ENCODE measurements around the gene THSD4. TPM values are rescaled to one million over a fixed set of nuclear protein-coding genes. Genes with fewer than 3 reads are reported as not detected.
"Not testable (repeated sequence)": the region's sequence is repeated elsewhere in the genome, so short reads cannot be mapped to it uniquely, and the experiment has no call there.

The THSD4 gene
- total RNA-seq, 2 experiments from 2014 or later: not detected

- DNase-seq (no peak), ATAC-seq (no peak)
- no peak overlapping the region for H3K4me3 Mint-ChIP-seq
- H3K4me1 Mint-ChIP-seq (ENCODE audit: low read depth): no peaks in the 10 kb centered on the region
- no peak overlapping the region for H3K27ac Mint-ChIP-seq
- TF ChIP-seq, protein P1, sequence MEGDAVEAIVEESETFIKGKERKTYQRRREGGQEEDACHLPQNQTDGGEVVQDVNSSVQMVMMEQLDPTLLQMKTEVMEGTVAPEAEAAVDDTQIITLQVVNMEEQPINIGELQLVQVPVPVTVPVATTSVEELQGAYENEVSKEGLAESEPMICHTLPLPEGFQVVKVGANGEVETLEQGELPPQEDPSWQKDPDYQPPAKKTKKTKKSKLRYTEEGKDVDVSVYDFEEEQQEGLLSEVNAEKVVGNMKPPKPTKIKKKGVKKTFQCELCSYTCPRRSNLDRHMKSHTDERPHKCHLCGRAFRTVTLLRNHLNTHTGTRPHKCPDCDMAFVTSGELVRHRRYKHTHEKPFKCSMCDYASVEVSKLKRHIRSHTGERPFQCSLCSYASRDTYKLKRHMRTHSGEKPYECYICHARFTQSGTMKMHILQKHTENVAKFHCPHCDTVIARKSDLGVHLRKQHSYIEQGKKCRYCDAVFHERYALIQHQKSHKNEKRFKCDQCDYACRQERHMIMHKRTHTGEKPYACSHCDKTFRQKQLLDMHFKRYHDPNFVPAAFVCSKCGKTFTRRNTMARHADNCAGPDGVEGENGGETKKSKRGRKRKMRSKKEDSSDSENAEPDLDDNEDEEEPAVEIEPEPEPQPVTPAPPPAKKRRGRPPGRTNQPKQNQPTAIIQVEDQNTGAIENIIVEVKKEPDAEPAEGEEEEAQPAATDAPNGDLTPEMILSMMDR (IDR thresholded peaks at IDR 0.05): no peak
- peaks cover 11% of the 10 kb centered on the region for H3K27me3 Mint-ChIP-seq
- H3K9me3 Mint-ChIP-seq: peaks cover 2% of the 10 kb centered on the region
- no peaks in the 10 kb centered on the region for H3K36me3 Mint-ChIP-seq (ENCODE audit: low read depth)
- ChIA-PET POLR2A (no interaction called here), CTCF (no interaction called here)
- intact Hi-C loops (cut with micrococcal nuclease): no loop called here
These were observed 547.0 kb downstream of the THSD4 start for GRCh38 chr15:71662306-71662705.

GRCh38 chr15:71664622-71665021, 549.4 kb downstream of the THSD4 start:
- Mint-ChIP-seq H3K9me3 (peaks cover 2% of the 10 kb centered on the region), H3K4me3 (no peak overlapping the region), H3K36me3 (ENCODE audit: low read depth) (no peaks in the 10 kb centered on the region), H3K27me3 (peaks cover 11% of the 10 kb centered on the region), H3K4me1 (ENCODE audit: low read depth) (no peaks in the 10 kb centered on the region), H3K27ac (no peak overlapping the region)
- ChIA-PET CTCF (no interaction called here), POLR2A (no interaction called here)
- TF ChIP-seq, protein P1 (IDR thresholded peaks at IDR 0.05): no peak
- ATAC-seq: no peak
- no peak for DNase-seq
- intact Hi-C loops (cut with micrococcal nuclease): no loop called here

- H3K4me1 Mint-ChIP-seq (ENCODE audit: low read depth): no peaks in the 10 kb centered on the region
- intact Hi-C loops (cut with micrococcal nuclease): no loop called here
- ChIA-PET POLR2A (no interaction called here), CTCF (no interaction called here)
- TF ChIP-seq, protein P1 (IDR thresholded peaks at IDR 0.05): no peak
- no peak overlapping the region for H3K4me3 Mint-ChIP-seq
- no peaks in the 10 kb centered on the region for H3K36me3 Mint-ChIP-seq (ENCODE audit: low read depth)
- H3K9me3 Mint-ChIP-seq: peaks cover 2% of the 10 kb centered on the region
- H3K27me3 Mint-ChIP-seq: peaks cover 20% of the 10 kb centered on the region
- no peak overlapping the region for H3K27ac Mint-ChIP-seq
- DNase-seq (no peak), ATAC-seq (no peak)
These were observed 551.7 kb downstream of the THSD4 start for GRCh38 chr15:71666763-71667620.

- Mint-ChIP-seq H3K27ac (no peak overlapping the region), H3K4me1 (ENCODE audit: low read depth) (no peaks in the 10 kb centered on the region), H3K4me3 (no peak overlapping the region), H3K27me3 (peaks cover 19% of the 10 kb centered on the region), H3K36me3 (ENCODE audit: low read depth) (no peaks in the 10 kb centered on the region), H3K9me3 (peaks cover 2% of the 10 kb centered on the region)
- ChIA-PET CTCF (no interaction called here), POLR2A (interaction anchor here (0.6 kb wide), 1 partner anchor 94 kb away, joined by 4 read pairs; no protein-coding TSS in a partner anchor)
- ATAC-seq (no peak), DNase-seq (no peak)
- TF ChIP-seq, protein P1 (IDR thresholded peaks at IDR 0.05): no peak
- intact Hi-C loops (cut with micrococcal nuclease): no loop called here
These were observed 554.4 kb downstream of the THSD4 start for GRCh38 chr15:71669688-71670087.

DNA sequence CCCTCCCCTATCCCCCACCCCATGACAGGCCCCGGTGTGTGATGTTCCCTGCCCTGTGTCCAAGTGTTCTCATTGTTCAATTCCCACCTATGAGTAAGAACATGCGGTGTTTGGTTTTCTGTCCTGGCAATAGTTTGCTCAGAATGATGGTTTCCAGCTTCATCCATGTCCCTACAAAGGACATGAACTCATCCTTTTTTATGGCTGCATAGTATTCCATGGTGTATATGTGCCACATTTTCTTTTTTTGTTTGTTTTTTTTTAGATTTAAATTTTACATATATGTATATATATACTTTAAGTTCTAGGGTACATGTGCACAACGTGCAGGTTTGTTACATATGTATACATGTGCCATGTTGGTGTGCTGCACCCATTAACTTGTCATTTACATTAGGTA, 555.0 kb downstream of the THSD4 start:
- DNase-seq; H3K27ac Mint-ChIP-seq; ATAC-seq; CTCF ChIA-PET; H3K36me3 Mint-ChIP-seq (ENCODE audit: low read depth); intact Hi-C loops (cut with micrococcal nuclease); H3K9me3 Mint-ChIP-seq; H3K4me3 Mint-ChIP-seq; H3K4me1 Mint-ChIP-seq (ENCODE audit: low read depth); POLR2A ChIA-PET: not testable (repeated sequence)
- H3K27me3 Mint-ChIP-seq: peaks cover 18% of the 10 kb centered on the region

Measured in activated CD8-positive, alpha-beta T cell treated with anti-CD3 and anti-CD28 coated beads for 36 hours (primary cell).